ENCODE measurements around the gene KCND2.
"Not testable (repeated sequence)": the region's sequence is repeated elsewhere in the genome, so short reads cannot be mapped to it uniquely, and the experiment has no call there.

The KCND2 gene

DNA sequence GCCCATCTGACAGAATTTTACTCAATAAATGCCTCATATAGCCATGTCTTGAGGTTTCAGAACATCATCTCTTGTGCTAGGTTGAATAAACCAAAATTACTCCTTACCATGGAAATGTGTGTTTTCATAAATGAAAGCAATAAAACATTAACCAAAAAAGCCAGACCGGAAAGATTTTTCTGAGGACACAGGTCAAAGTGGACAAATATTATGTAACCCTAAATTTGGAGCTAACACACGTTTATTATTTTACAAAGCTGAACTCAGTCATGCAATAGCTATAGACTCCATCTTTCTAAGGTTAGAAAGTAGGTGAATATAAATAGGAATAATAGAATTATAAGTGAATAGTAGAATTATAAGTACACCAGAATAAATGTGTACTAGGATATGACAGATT is 315.9 kb downstream of the KCND2 start:
- DNase-seq, result no peak

DNA sequence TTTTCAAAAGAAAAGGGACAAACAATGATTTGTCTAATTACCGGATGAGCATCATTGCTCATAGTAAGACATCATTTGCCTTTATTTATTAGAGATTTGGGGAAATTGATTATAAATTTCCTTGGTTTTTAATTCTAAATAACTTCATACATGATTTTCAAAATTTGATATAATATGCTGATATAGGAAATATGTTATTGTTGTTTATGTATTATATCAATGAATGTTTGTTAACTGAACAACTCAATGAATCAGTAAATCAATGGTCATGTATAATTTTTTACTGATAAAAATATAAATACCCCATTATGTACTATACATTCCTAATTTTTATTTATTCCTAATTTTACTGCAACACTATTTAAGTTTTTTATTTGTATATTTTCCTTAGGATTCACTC is 327.6 kb downstream of the KCND2 start:
- no peak for DNase-seq

DNA sequence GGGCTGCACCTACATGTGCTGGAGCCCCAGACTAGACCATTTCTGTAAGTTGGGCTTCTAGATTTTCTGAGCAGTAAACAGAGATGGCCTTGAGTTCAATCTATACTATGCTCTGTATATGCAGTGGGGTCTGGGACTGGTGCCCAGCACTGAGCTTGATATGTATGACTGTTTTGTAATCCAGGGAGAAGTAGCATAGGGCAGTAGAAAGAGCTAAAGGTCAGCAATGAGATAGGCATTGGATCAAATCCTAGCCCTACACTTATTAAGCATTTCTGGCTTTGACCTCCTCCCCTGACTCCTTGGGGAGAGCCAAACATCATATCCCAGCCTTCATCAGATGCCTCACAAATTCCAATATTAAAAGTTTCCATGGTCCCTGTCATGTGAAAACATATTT is 330.4 kb downstream of the KCND2 start:
- DNase-seq, result no peak

DNA sequence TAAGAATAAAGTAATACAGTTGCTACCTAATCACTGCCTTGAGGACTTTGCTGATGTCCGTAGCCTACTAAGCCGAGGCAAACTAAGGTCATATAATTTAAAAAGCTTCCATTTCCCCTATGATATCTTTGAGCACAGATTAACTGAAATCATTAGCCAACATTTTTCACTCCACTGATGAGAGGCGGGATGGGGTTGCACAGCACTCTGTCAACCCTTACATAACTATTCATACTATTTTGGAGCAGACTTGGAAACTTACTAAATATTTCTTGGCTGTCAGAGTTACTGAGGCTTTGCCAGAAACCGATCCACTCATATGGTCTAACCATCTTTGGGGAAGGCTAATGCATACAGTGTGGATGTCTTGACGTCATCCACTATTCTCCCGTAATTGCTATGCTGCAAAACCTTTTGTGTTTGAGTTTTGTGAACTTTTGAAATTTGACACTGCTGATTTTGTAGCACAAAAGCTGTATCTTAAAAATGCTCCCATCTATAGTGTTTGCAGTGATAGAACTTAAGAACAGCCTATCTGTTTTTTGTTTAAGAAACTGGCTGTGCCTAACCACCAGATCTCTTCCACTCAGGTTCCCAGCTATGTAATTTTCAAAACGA is 336.3 kb downstream of the KCND2 start:
- DNase-seq, result no peak

DNA sequence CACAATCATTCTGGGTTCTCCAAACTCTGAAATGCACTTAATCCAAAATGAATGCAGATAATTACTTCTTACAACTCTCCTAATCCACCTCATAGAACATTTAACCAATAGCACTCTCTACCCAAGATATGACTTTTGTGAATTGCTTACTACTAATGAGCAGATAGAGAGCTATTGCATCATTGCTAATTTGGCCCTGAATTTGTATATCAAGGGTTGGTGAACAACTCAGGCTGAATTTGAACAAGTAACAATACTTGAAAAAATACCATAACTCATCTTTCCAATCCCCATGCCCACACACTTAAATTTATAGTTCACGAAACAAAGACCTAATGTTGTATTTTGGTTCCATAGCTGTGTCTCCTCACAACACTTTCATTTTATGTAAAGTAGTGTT is 339.0 kb downstream of the KCND2 start:
- no peak for DNase-seq

GRCh38 chr7:120615703-120616102 is 342.7 kb downstream of the KCND2 start:
- DNase-seq, result no peak

GRCh38 chr7:120617275-120617674 is 344.3 kb downstream of the KCND2 start:
- no peak for DNase-seq

GRCh38 chr7:120628251-120628650 is 355.3 kb downstream of the KCND2 start:
- DNase-seq, result no peak

DNA sequence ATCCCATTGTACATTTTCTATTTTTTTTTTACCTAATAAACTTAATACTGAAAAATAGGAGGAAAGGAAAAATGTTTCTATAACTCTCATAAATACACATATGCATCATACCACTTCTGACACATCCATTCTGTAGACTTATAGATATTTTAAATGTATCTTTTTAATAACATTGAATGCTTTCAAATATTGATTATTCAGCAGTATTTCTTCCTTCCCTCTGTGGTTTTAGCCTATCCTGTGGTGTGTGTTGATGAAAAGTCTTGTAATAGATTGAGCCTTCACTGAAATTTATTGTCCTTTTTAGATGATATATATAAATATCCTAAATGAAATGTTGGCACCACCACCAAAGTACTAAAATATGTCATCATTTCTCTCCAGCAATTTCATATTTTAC is 366.9 kb downstream of the KCND2 start:
- DNase-seq, result no peak

GRCh38 chr7:120645966-120646365 is 373.0 kb downstream of the KCND2 start:
- no peak for DNase-seq

- DNase-seq, result no peak
Measured at GRCh38 chr7:120654241-120654640, 381.3 kb downstream of the KCND2 start.

DNA sequence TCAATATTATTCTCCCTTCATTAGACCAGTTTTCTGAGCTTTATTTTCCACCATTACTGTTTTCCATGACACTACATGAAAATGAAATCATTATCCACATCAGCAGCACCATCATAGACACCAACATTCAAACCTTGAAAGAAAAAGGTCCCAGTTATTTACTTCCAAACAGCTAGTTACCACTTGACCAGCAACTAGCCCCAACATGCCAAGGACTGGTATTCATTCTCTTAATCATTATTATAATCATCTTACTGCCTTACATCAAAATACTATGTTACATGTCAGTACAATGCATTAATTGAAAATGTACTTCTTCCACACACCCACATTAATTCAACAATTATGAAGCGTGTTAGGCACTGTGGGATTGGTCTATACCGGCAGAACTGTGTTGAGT is 385.5 kb downstream of the KCND2 start:
- DNase-seq, result no peak

DNA sequence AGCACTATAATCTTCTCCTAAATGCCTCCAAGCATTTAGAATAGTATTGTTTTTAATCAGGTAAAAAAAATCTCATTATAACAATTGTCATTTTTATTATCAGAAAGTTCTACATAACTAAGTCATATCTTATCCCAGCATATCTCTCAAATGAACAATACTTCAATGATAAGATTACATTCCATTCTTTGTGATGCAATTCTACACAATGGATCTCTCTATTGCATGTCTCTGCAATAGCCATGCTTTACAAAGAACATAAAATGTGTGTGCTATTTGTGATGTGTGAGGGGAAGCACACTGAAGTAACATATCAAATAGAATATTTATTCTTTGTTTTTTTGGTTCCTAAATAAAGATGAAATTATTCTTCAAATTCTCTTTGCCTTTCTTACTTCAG is 389.3 kb downstream of the KCND2 start:
- no peak for DNase-seq

GRCh38 chr7:120665068-120665467 is 392.1 kb downstream of the KCND2 start:
- no peak for DNase-seq

DNA sequence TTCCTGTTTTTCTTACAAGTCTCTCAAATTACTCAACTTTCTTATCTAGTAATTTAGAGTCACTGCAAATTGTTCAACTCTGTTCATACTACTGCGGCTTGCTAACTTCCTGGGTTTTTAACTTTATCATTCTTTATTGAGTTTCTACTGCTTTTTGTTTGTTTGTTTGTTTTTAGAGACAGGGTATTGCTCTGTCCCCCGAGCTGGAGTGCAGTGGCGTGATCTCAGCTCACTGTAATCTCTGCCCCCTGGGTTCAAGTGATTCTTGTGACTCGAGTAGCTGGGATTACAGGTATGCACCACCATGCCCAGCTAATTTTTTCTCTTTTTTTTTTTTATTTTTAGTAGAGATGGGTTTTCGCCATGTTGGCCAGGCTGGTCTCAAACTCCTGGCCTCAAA is 402.1 kb downstream of the KCND2 start:
- DNase-seq, result no peak

DNA sequence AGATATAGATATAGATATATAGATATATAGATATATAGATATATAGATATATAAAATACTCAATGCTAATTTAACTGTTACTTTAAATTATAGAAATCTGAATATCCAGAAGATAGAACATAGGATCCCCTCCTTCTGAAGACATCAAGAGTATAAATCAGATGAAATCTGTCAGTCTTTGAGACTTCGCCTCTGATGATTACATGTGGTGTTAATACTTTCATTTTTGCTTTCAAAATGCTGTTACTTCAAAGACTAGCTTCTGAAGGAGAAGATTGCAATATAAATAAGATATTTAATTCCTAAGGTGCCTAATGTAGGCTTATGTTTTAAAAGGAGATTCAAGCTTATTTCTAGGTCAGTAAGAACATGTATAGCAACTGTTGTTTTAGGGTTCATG is 404.6 kb downstream of the KCND2 start:
- DNase-seq, result no peak

- no peak for DNase-seq
Measured at GRCh38 chr7:120680985-120681384, 408.0 kb downstream of the KCND2 start.

GRCh38 chr7:120684463-120684862 is 411.5 kb downstream of the KCND2 start:
- DNase-seq, result no peak

DNA sequence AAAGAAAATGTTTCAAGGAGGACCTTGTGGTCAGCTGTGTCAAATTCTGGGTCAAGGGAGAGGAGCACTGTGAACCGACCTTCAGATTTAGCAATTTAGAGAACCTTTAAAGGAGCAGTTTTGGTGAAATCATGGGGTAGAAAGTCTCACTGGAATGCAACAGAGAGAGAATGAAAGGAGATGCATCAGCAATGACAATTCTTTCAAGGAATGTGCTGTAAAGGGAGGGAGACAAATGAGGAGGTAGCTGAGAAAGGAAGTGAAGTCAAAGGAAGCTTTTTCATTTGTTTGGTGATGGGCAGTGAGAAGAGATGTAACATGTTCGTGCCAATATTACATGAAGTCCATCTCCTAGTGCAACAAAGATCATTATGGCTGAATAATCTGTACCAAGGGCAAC is 418.9 kb downstream of the KCND2 start:
- DNase-seq, result no peak

- DNase-seq, result no peak
Measured at GRCh38 chr7:120695848-120696247, 422.9 kb downstream of the KCND2 start.

GRCh38 chr7:120700796-120701195 is 427.8 kb downstream of the KCND2 start:
- DNase-seq, result no peak

DNA sequence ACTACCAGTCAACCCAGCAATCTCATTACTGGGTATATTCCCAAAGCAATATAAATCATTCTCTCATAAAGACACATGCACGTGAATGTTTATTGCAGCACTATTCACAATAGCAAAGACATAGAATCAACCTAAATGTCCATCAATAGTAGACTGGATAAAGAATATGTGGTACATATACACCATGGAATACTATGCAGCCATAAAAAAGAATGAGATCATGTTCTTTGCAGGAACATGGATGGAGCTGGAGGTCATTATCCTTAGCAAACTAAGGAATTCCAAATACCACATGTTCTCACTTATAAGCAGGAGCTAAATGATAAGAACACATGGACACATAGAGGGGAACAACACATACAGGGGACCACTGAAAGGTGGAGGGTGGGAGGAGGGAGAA is 429.4 kb downstream of the KCND2 start:
- DNase-seq, result not testable (repeated sequence)

DNA sequence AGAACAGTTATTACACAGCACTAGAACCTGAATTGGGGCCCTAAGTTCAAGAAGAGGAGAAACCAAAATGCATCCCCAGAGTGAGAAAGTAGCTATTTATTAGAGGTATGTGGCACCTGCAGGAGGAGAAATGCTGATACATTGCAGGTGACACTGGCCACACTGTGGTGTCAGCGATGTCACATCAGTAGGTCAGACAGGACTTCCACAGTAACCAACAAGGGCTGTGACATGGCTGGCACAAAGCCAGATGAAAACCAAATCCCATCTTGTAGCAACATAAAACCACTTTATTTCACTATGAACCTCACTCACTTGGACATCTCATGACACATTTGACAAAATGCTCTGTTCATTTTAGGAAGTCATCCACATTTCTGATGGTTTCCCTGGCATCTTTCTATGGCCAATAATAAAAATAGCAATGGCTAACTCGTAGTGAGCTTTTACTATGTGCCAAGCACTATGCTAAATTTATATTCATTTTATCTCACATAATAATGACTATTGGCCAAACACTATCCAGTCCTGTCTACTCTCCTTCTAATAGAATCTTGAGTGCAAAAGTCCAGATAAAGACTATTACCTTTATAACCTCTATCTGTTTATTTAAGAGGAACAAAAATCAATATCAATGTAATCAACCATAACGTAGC is 430.7 kb downstream of the KCND2 start:
- DNase-seq, result no peak

- no peak for DNase-seq
Measured at GRCh38 chr7:120709252-120709971, 436.4 kb downstream of the KCND2 start.

GRCh38 chr7:120709972-120710320 is 437.0 kb downstream of the KCND2 start:
- no peak for DNase-seq
